GM18502 (cell line): Measurements from ENCODE around the gene PSENEN.

Experiments used
- ATAC-seq: cut with Tn5 transposase; IDR thresholded peaks from one replicate; pipeline ENCODE4 v1.9.1; 2021; ENCODE audit warnings: mild to moderate bottlenecking; ENCODE audit not compliant: unreplicated experiment, poor library complexity

The PSENEN gene

GRCh38 chr19:35748106-35749020 is 2.9 kb downstream of the PSENEN start, which contains the start of gene LIN37:
TSS of gene LIN37 (plus strand) at chr19:35748576. CDS start at chr19:35748725, 149 bp downstream.
- ATAC-seq = peak; percentile 70

- no peak for ATAC-seq
These were observed 4.7 kb downstream of the PSENEN start for GRCh38 chr19:35750167-35750566.

- no peak for ATAC-seq
These were observed 6.6 kb downstream of the PSENEN start for GRCh38 chr19:35751839-35752745.

- no peak for ATAC-seq
These were observed 7.4 kb downstream of the PSENEN start for GRCh38 chr19:35752746-35753350.

GRCh38 chr19:35753634-35754369 is 8.4 kb downstream of the PSENEN start:
- ATAC-seq = no peak

- no peak for ATAC-seq
These were observed 9.1 kb downstream of the PSENEN start for GRCh38 chr19:35754370-35755130.

- no peak for ATAC-seq
These were observed 9.7 kb downstream of the PSENEN start for GRCh38 chr19:35755131-35755549.

- no peak for ATAC-seq
These were observed 10.3 kb downstream of the PSENEN start for GRCh38 chr19:35755550-35756376.

GRCh38 chr19:35756377-35757230 is 11.2 kb downstream of the PSENEN start, which contains the start of gene HSPB6:
TSS of gene HSPB6 (minus strand) at chr19:35757029. CDS start at chr19:35757008, 21 bp downstream.
- no peak for ATAC-seq

GRCh38 chr19:35757231-35757748 is 11.8 kb downstream of the PSENEN start:
- no peak for ATAC-seq

GRCh38 chr19:35757749-35758608 is 12.5 kb downstream of the PSENEN start, which contains the start of gene PROSER3:
TSS of gene PROSER3 (plus strand) at chr19:35758176. CDS start at chr19:35758216, 40 bp downstream.
- ATAC-seq = peak; percentile 90

GRCh38 chr19:35759697-35760096 is 14.2 kb downstream of the PSENEN start:
- no peak for ATAC-seq

- no peak for ATAC-seq
These were observed 15.4 kb downstream of the PSENEN start for GRCh38 chr19:35760711-35761349.

GRCh38 chr19:35764432-35765315 is 19.2 kb downstream of the PSENEN start:
- ATAC-seq = no peak
